Loucy (cell line): ENCODE data around the gene PPP2R3B.

Source experiments
- CTCF ChIP-seq: fragments of 200-600 bp; sonication (generic); conservative IDR thresholded peaks from 2 replicates; pipeline ENCODE4 v1.5.1; 2014; ENCODE audit warnings: mild to moderate bottlenecking, antibody characterized with exemption, low read length
- EZH2phosphoT487 ChIP-seq: fragments of 200-600 bp; IDR thresholded peaks from 2 replicates; pipeline ENCODE4 v1.6.1; 2018; ENCODE audit warnings: antibody characterized with exemption, mild to moderate bottlenecking, moderate library complexity, borderline replicate concordance

- TF ChIP-seq EZH2phosphoT487 (no peak), CTCF (no peak)
Measured at GRCh38 chrX:295136-295535, 91.6 kb downstream of the PPP2R3B start.
